Mesendoderm (in vitro differentiated cells): Measurements from ENCODE around the gene TACO1.

ENCODE experiments used
- DNase-seq: peaks from one replicate; pipeline ENCODE4 v3.0.0; 2013
- H2AK5ac ChIP-seq: 2 replicates; pipeline ENCODE4 v1.6.1; 2013; ENCODE audit warnings: low read length, inconsistent platforms
- H2BK120ac ChIP-seq: 2 replicates; pipeline ENCODE4 v1.6.1; 2013; ENCODE audit warnings: low read depth, mild to moderate bottlenecking, low read length, moderate library complexity, mixed read lengths
- H2BK15ac ChIP-seq: replicated peaks from 2 replicates; pipeline ENCODE4 v1.6.1; 2013; ENCODE audit warnings: low read depth, mild to moderate bottlenecking, moderate library complexity
- H2BK5ac ChIP-seq: 2 replicates; pipeline ENCODE4 v1.6.1; 2013; ENCODE audit warnings: low read length, inconsistent platforms
- H3K18ac ChIP-seq: 2 replicates; pipeline ENCODE4 v1.6.1; 2013; ENCODE audit warnings: mild to moderate bottlenecking, low read length, mixed read lengths
- H3K23ac ChIP-seq: one replicate; pipeline ENCODE4 v1.6.1; 2013; ENCODE audit warnings: low read length
- H3K27ac ChIP-seq: 2 replicates; pipeline ENCODE4 v1.5.1; 2013; ENCODE audit warnings: low read depth, mild to moderate bottlenecking, inconsistent platforms, low read length, moderate library complexity
- H3K27me3 ChIP-seq: 2 replicates; pipeline ENCODE4 v1.6.1; 2013; ENCODE audit warnings: low read length, control low read depth, mild to moderate bottlenecking, inconsistent platforms; ENCODE audit not compliant: insufficient read depth, poor library complexity
- H3K36me3 ChIP-seq: 2 replicates; pipeline ENCODE4 v1.6.1; 2013; ENCODE audit warnings: low read length, inconsistent platforms; ENCODE audit not compliant: control insufficient read depth, insufficient read depth
- H3K4ac ChIP-seq: one replicate; pipeline ENCODE4 v1.6.1; 2013; ENCODE audit warnings: low read depth, mild to moderate bottlenecking, low read length, moderate library complexity
- H3K4me1 ChIP-seq: 2 replicates; pipeline ENCODE4 v1.6.1; 2013; ENCODE audit warnings: low read depth, low read length, inconsistent platforms; ENCODE audit not compliant: control insufficient read depth
- H3K4me2 ChIP-seq: 2 replicates; pipeline ENCODE4 v1.6.1; 2013; ENCODE audit warnings: low read length
- H3K4me3 ChIP-seq: 2 replicates; pipeline ENCODE4 v1.5.1; 2013; ENCODE audit warnings: mild to moderate bottlenecking, low read length
- H3K56ac ChIP-seq: one replicate; pipeline ENCODE4 v1.6.1; 2013; ENCODE audit warnings: low read length
- H3K79me1 ChIP-seq: 2 replicates; pipeline ENCODE4 v1.6.1; 2013; ENCODE audit warnings: low read length, inconsistent platforms
- H3K79me2 ChIP-seq: 2 replicates; pipeline ENCODE4 v1.6.1; 2013; ENCODE audit warnings: mild to moderate bottlenecking, low read length; ENCODE audit not compliant: control insufficient read depth, insufficient read depth
- H3K9ac ChIP-seq: 2 replicates; pipeline ENCODE4 v1.6.1; 2013; ENCODE audit warnings: low read length, inconsistent platforms
- H4K5ac ChIP-seq: one replicate; pipeline ENCODE4 v1.6.1; 2013; ENCODE audit warnings: low read length
- H4K8ac ChIP-seq: one replicate; pipeline ENCODE4 v1.6.1; 2013; ENCODE audit warnings: low read depth, mild to moderate bottlenecking, control low read depth, low read length, moderate library complexity
- whole genome bisulfite sequencing: extraction: QIAGEN DNeasy Blood & Tissue Kit; methylation state at CpG from one replicate; pipeline ENCODE4 v1.1.7; 2013; ENCODE audit warnings: low lambda C conversion rate, missing lambda C conversion rate; ENCODE audit not compliant: insufficient coverage; ENCODE audit errors: extremely low coverage; 5-methylcytosine and 5-hydroxymethylcytosine counted together

TACO1 gene

GRCh38 chr17:63644846-63645245, 44.2 kb downstream of the TACO1 start:
- Histone ChIP-seq H3K18ac (no peak overlapping the region), H3K4me2 (no peak overlapping the region), H3K79me2 (no peaks in the 10 kb centered on the region), H2BK120ac (no peak overlapping the region), H3K27me3 (no peaks in the 10 kb centered on the region), H3K4me1 (peaks cover 7% of the 10 kb centered on the region), H3K79me1 (no peaks in the 10 kb centered on the region), H3K9ac (no peak overlapping the region), H3K56ac (no peak overlapping the region), H4K8ac (no peak overlapping the region), H3K27ac (no peak overlapping the region), H3K36me3 (no peaks in the 10 kb centered on the region), H3K4ac (no peak overlapping the region), H2BK5ac (no peak overlapping the region), H3K4me3 (no peak overlapping the region), H2AK5ac (no peak overlapping the region), H4K5ac (no peak overlapping the region), H2BK15ac (no peak overlapping the region), H3K23ac (no peak overlapping the region)
- WGBS, result no CpG with 5 or more reads among the region's 7 CpGs
- DNase-seq, result no peak

- Histone ChIP-seq H3K9ac (no peak overlapping the region), H2BK120ac (no peak overlapping the region), H3K4me3 (no peak overlapping the region), H4K8ac (no peak overlapping the region), H3K4me2 (no peak overlapping the region), H3K56ac (no peak overlapping the region), H3K18ac (no peak overlapping the region), H3K36me3 (no peaks in the 10 kb centered on the region), H2BK5ac (no peak overlapping the region), H2AK5ac (no peak overlapping the region), H3K79me1 (no peaks in the 10 kb centered on the region), H4K5ac (no peak overlapping the region), H3K4me1 (peaks cover 7% of the 10 kb centered on the region), H2BK15ac (no peak overlapping the region), H3K27ac (no peak overlapping the region), H3K23ac (no peak overlapping the region), H3K4ac (no peak overlapping the region), H3K79me2 (no peaks in the 10 kb centered on the region), H3K27me3 (no peaks in the 10 kb centered on the region)
- no CpG with 5 or more reads among the region's 5 CpGs for WGBS
- DNase-seq, result peak; percentile 42
Measured at GRCh38 chr17:63645775-63646487, 45.2 kb downstream of the TACO1 start.

GRCh38 chr17:63646488-63646806, 45.8 kb downstream of the TACO1 start:
- Histone ChIP-seq H3K4ac (no peak overlapping the region), H3K9ac (no peak overlapping the region), H3K79me1 (no peaks in the 10 kb centered on the region), H3K79me2 (no peaks in the 10 kb centered on the region), H3K27me3 (no peaks in the 10 kb centered on the region), H3K23ac (no peak overlapping the region), H2BK120ac (no peak overlapping the region), H4K8ac (no peak overlapping the region), H4K5ac (no peak overlapping the region), H3K27ac (no peak overlapping the region), H3K4me3 (no peak overlapping the region), H3K36me3 (no peaks in the 10 kb centered on the region), H3K4me2 (no peak overlapping the region), H3K18ac (no peak overlapping the region), H2BK5ac (no peak overlapping the region), H3K4me1 (peaks cover 7% of the 10 kb centered on the region), H3K56ac (no peak overlapping the region), H2AK5ac (no peak overlapping the region), H2BK15ac (no peak overlapping the region)
- no peak for DNase-seq
- WGBS, result no CpG with 5 or more reads among the region's 1 CpG

GRCh38 chr17:63647065-63647725, 46.5 kb downstream of the TACO1 start:
- peak overlapping the region; percentile 58 for H3K27ac ChIP-seq
- peak; percentile 42 for DNase-seq
- H3K56ac ChIP-seq, result peak overlapping the region; percentile 28
- H3K79me1 ChIP-seq, result no peaks in the 10 kb centered on the region
- no peak overlapping the region for H4K5ac ChIP-seq
- H3K18ac ChIP-seq, result no peak overlapping the region
- H2BK15ac ChIP-seq, result no peak overlapping the region
- no CpG with 5 or more reads among the region's 4 CpGs for WGBS
- H3K4ac ChIP-seq, result no peak overlapping the region
- H4K8ac ChIP-seq, result no peak overlapping the region
- H3K27me3 ChIP-seq, result no peaks in the 10 kb centered on the region
- peak overlapping the region; percentile 10 for H3K9ac ChIP-seq
- H3K79me2 ChIP-seq, result no peaks in the 10 kb centered on the region
- H3K36me3 ChIP-seq, result no peaks in the 10 kb centered on the region
- H3K4me1 ChIP-seq, result peaks cover 7% of the 10 kb centered on the region
- no peak overlapping the region for H2BK120ac ChIP-seq
- H2AK5ac ChIP-seq, result no peak overlapping the region
- no peak overlapping the region for H3K4me2 ChIP-seq
- no peak overlapping the region for H3K4me3 ChIP-seq
- H2BK5ac ChIP-seq, result no peak overlapping the region
- H3K23ac ChIP-seq, result no peak overlapping the region

- Histone ChIP-seq H4K5ac (no peak overlapping the region), H3K9ac (no peak overlapping the region), H3K4ac (no peak overlapping the region), H2BK15ac (no peak overlapping the region), H2BK5ac (no peak overlapping the region), H3K4me1 (peaks cover 7% of the 10 kb centered on the region), H3K18ac (peak overlapping the region; percentile 32), H3K27ac (no peak overlapping the region), H3K23ac (no peak overlapping the region), H3K79me2 (no peaks in the 10 kb centered on the region), H3K4me3 (no peak overlapping the region), H3K56ac (no peak overlapping the region), H4K8ac (no peak overlapping the region), H2AK5ac (no peak overlapping the region), H3K79me1 (no peaks in the 10 kb centered on the region), H3K27me3 (no peaks in the 10 kb centered on the region), H3K4me2 (no peak overlapping the region), H3K36me3 (no peaks in the 10 kb centered on the region), H2BK120ac (no peak overlapping the region)
- peak; percentile 50 for DNase-seq
Measured at GRCh38 chr17:63647936-63648335, 47.2 kb downstream of the TACO1 start.

- no peak overlapping the region for H4K5ac ChIP-seq
- no peak overlapping the region for H3K27ac ChIP-seq
- H2BK120ac ChIP-seq, result no peak overlapping the region
- no peak overlapping the region for H4K8ac ChIP-seq
- DNase-seq, result no peak
- no peaks in the 10 kb centered on the region for H3K27me3 ChIP-seq
- H2BK15ac ChIP-seq, result no peak overlapping the region
- no peak overlapping the region for H3K4me2 ChIP-seq
- no peak overlapping the region for H3K18ac ChIP-seq
- no peak overlapping the region for H2BK5ac ChIP-seq
- H3K79me2 ChIP-seq, result no peaks in the 10 kb centered on the region
- no peak overlapping the region for H3K56ac ChIP-seq
- no peak overlapping the region for H3K9ac ChIP-seq
- H3K23ac ChIP-seq, result no peak overlapping the region
- no CpG with 5 or more reads among the region's 1 CpG for WGBS
- H3K36me3 ChIP-seq, result no peaks in the 10 kb centered on the region
- H3K4me1 ChIP-seq, result peaks cover 7% of the 10 kb centered on the region
- no peak overlapping the region for H3K4ac ChIP-seq
- H3K79me1 ChIP-seq, result no peaks in the 10 kb centered on the region
- no peak overlapping the region for H3K4me3 ChIP-seq
- H2AK5ac ChIP-seq, result no peak overlapping the region
Measured at GRCh38 chr17:63649813-63650212, 49.1 kb downstream of the TACO1 start.
